ENCODE measurements around the gene MECR.

- no peak for TF ChIP-seq POLR2A (IDR thresholded peaks at IDR 0.05; ENCODE audit: low read depth, low read length)
- no peak for TF ChIP-seq TAF1 (IDR thresholded peaks at IDR 0.05; ENCODE audit: borderline replicate concordance, low read depth, low read length)
Measured at GRCh38 chr1:29180497-29181412, 50.0 kb downstream of the MECR start.

Data from GM12892 (cell line).